Retina (tissue), 1 donor: ENCODE data around the gene EMSY.

Experiments
- DNase-seq: peaks from one replicate; pipeline ENCODE4 v3.0.0-alpha.2; 2016

EMSY gene

DNA sequence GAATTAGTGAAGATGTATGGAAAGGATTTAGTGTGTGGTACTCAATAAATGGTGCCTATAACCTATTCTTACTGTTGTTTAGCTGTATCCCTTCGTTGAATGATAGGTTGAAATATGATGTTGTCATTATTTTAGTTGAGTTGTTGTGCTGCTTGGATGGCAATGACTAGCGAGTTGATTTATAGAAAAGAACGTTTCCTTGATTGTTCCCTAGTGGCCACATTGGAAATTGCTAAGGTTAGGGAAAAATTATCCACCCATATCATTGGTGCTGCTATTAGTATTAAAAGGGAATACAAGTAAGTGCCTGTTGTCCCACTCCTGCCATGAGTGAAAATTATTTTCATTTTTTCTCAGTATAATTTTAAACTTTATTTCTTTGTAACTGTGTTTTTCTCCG is 14.5 kb downstream of the EMSY start:
- no peak for DNase-seq

- DNase-seq: no peak
Observed at GRCh38 chr11:76459846-76460245, 15.0 kb downstream of the EMSY start.

GRCh38 chr11:76462317-76462716 is 17.5 kb downstream of the EMSY start:
- DNase-seq: no peak

- no peak for DNase-seq
Observed at GRCh38 chr11:76465701-76466100, 20.9 kb downstream of the EMSY start.

- DNase-seq: no peak
Observed at GRCh38 chr11:76466666-76467065, 21.8 kb downstream of the EMSY start.

DNA sequence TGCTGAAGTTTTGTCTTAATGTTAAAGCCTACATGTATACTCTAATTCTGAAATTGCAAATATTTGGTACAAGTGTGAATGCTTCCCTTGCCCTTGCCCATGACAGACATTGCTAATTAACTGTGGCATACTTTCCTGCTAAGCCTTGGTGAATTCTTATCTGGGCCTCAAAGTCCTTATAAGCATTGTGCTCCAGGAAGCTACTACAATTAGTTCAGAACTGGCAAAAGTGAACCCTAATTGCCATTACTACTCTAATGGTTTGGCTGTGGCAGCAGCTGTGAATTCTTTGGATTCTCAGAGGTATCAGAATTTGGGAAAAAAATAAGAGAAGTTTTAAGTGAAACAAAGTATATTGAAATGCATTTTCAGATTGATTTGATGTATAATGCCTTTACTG is 24.3 kb downstream of the EMSY start:
- no peak for DNase-seq

- DNase-seq: no peak
Observed at GRCh38 chr11:76471382-76471781, 26.6 kb downstream of the EMSY start.

- DNase-seq: no peak
Observed at GRCh38 chr11:76480241-76480640, 35.4 kb downstream of the EMSY start.

DNA sequence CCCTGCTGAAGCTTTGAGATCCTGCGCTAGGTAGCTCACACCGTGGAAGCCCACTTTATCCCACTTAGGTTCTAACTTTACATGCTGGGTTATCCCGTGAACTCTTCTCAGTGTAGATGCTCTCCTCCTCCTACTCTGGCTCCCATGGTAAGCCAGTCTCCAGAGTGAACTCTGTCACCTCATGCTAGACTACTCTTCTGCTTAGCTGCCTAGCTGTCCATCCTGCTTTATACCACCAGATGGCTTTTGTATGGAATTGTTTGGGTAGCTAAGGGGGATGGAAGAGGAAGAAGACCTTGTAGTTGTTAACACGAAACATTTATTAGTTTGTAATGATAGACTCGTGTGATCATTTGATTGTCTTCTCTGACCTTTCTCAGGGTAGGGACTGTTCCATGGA is 46.8 kb downstream of the EMSY start:
- DNase-seq: no peak

DNA sequence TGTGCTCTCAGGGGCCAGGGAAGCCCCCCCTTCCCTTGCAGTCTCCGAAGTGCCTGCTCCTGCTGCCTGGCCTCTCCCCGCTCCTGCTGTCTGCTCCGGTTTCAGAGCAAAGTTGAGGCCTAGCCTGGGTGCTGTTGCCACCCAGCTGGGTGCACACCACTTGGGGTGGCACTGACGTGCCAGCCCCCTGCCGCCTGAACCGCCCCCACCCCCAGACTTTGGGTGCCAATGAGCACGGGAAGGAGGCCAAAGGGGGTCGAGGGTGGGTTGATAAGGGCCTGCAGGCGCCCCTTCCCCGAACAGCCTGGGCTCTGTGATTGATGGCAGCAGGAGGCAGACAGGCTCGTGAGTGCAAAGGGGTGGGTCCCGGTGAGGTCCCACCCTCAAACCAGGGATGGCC is 48.2 kb downstream of the EMSY start:
- DNase-seq: no peak

DNA sequence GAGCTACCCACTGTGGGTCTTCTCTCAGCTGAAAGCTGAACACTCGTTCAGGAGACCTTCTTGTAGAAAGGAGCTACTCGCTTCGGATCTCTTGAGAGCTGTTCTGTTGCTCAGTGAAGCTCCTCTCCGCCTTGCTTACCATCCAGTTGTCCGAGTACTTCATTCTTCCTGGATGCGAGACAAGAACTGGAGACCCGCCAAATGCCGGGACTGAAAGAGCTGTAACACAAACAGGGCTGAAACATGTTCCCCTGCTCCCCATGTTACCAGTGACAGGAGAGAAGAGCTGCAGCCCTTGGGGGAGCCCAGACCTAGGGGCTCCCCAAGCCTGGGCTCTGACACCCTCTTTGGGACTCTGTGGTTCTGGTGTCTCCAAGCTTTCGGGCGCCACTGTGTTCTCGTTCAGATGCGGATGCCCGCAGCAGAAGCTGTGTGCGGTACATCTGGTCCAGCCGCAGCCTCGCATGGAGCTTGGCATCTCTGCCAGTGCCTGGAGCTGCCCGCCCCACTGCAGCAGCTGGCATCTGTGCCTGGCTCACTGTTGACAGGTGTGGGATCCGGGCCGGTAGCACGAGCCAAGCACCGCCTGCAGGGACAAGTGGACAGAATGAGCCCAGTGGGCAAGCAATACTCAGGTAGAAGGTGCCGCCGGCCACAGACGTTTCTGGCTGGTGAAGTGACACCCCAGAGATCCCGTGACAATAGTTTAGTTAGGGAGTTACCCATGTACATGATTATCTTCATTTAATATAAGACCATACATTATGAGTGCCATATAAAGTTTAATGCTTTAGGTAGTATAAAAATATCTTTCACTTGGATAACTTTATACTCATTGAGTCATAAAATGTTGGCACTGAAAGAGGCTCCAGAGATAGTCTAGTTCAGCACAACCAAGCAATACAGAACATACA is 49.1 kb downstream of the EMSY start:
- no peak for DNase-seq

GRCh38 chr11:76495019-76495418 is 50.2 kb downstream of the EMSY start:
- DNase-seq: no peak

GRCh38 chr11:76496174-76496573 is 51.4 kb downstream of the EMSY start:
- DNase-seq: no peak

DNA sequence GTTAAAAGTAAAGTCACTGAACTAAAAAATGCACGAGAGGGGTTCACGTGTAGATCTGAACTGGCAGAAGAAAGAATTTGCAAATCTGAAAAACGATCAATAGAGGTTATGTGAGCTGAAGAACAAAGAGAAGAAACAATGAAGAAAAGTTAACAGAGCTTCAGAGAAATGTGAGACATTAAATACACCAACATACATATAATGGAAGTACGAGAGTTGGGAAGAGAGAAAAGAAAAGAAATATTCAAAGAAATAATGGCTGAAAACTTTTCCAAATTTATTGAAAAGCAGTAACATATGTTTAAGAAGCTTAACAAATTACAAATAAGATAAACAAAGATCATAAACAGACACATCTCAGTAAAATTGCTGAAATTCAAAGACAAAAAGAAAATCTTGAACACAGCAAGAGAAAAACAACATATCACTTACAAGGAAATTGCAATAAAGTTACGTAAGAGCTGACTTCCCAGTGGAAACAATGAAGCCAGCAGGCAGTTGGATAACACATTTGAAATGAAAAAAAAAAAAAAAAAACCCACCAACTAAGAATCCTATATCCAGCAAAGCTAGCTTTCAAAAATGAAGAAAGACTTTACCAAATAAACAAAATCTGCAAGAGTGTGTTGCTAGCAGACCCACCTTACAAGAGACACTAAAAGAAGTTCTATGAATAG is 56.8 kb downstream of the EMSY start:
- no peak for DNase-seq

DNA sequence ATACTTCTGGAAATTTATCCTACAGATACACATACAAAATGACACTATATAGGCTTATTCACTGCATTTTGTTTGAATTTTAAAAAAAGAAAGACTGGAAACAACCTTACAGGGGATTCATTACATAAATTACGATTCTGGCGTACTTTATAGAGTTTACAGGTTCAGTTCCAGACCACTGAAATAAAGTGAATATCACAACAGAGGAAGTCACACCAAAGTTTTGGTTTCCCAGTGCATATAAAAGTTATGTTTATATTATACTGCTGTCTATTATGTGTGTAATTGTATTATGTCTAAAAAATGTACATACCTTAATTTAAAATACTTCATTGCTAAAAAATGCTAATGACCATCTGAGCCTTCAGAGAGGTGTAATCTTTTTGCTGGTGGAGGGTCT is 62.0 kb downstream of the EMSY start:
- no peak for DNase-seq

- no peak for DNase-seq
Observed at GRCh38 chr11:76510060-76511047, 65.5 kb downstream of the EMSY start.

DNA sequence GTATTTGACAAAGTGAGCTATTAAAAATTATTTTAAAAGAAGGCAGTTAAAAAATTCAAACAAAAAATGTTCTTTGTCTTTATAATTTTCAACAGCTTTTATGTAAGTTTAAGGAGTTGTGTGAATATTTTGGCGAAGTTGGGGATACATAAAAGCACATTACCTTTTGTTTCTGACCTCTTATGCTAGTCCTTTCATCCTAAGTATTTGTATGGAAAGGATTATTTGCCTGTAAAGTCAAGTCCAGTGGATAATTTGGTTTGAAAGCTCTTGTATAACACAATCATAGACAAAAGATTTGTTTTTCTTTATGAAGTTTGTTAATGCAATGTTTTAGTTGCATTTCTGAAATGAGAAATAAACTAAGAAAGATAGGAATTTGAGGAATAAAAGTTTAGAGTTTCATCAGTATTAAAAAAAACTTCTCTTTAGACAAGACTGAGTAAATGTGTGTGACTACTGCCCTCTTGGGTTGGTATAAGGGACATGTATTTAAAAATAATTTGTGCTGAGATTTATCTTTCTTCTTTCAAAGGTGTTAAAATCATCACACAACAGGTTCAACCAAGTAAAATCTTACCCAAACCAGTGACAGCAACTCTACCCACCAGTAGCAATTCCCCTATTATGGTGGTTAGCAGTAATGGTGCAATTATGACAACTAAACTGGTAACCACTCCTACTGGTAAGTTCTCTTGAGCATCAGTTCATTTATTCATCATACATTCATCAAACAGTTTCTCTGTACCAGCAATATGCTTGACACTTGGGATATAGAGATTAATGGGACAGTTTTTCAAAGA is 68.2 kb downstream of the EMSY start:
- no peak for DNase-seq

GRCh38 chr11:76513654-76514034 is 68.8 kb downstream of the EMSY start:
- DNase-seq: no peak

- no peak for DNase-seq
Observed at GRCh38 chr11:76515494-76515893, 70.7 kb downstream of the EMSY start.

- no peak for DNase-seq
Observed at GRCh38 chr11:76523147-76523546, 78.3 kb downstream of the EMSY start.

DNA sequence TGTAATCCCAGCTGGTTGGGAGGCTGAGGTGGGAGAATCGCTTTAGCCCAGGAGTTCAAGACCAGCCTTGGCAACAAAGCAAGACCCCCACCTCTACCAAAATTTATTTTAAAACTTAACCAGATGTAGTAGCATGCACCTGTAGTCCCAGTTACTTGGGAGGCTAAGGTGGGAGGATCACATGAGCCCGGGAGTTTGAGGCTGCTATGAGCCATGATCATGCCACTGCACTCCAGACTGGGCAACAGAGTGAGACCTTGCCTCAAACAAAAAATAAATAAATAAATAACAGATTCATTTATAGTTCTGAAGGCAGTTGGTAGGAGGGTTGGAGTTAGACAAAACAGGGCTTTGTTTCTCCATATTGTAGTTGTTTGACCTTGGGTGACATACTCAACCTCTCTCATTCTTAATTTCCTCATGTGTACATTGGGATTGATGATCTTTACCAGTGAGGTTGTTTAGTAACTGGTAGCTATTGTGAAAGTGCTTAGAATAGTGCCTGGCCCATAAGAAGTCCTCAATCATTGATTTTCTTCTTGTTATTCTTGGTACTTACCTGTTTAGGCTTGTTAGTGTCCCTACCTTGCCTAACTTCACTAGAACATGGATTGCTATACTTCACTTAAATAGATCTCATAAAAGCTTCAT is 79.1 kb downstream of the EMSY start:
- DNase-seq: no peak

GRCh38 chr11:76524461-76524860 is 79.6 kb downstream of the EMSY start:
- no peak for DNase-seq
